HepG2 (cell line): ENCODE measurements around the gene UNC5C. TPM values are rescaled to one million over a fixed set of nuclear protein-coding genes. Genes with fewer than 3 reads are reported as not detected.

Source experiments
- ATAC-seq: fragments of 200-7000 bp; cut with Tn5 transposase; 3 replicates; pipeline ENCODE4 v1.9.1; 2020; ENCODE audit warnings: mild to moderate bottlenecking, moderate library complexity
- BruUV-seq: library from RNA; stranded (reverse); fragments of 400-500 nt; replicated peaks from 2 replicates; lab custom pipeline; 2021; lab: Mats Ljungman, UMichigan
- CTCF ChIA-PET: fragments of 300-600 bp; formaldehyde crosslinking; extraction: SDS; loops from one replicate; lab custom pipeline; 2021; ENCODE audit warnings: low total read pairs, inconsistent platforms, low intra/inter-chr PET ratio; lab: Yijun Ruan, JAX
- POLR2A ChIA-PET: fragments of 350-600 bp; sonication (Branson Sonifier 250); formaldehyde crosslinking; loops from one replicate; lab custom pipeline; 2020; ENCODE audit warnings: antibody characterized with exemption, inconsistent platforms; lab: Yijun Ruan, JAX
- DNase-seq: peaks from one replicate; pipeline ENCODE4 v3.0.0-alpha.2; 2015; ENCODE audit warnings: low spot score
- FAIRE-seq: peaks from 3 replicates; lab custom pipeline; 2011; peaks lifted over from hg19 to GRCh38; lab: Jason Lieb, UNC
- H2AFZ ChIP-seq: one replicate; pipeline ENCODE4 v1.6.1; 2011; ENCODE audit warnings: low read length, inconsistent platforms
- H3K27ac ChIP-seq: fragments of 300-600 bp; 3 replicates; pipeline ENCODE4 v1.8.0; 2011; ENCODE audit warnings: mixed run types, mild to moderate bottlenecking, mixed read lengths, low read length, inconsistent platforms; ENCODE audit not compliant: insufficient read depth; ENCODE audit errors: extremely low read length
- H3K27me3 ChIP-seq, 2 experiments: fragments of 200-600 bp in 1 of 2; 2 replicates in 1 of 2; 3 replicates in 1 of 2; pipeline versions ENCODE4 v1.6.0 to v1.8.0; 2011; ENCODE audit warnings: low read length in 2 of 2, mild to moderate bottlenecking in 2 of 2, moderate library complexity in 2 of 2, inconsistent platforms in 1 of 2; ENCODE audit not compliant: insufficient read depth in 2 of 2, control insufficient read depth in 1 of 2
- H3K36me3 ChIP-seq, 2 experiments: fragments of 200-600 bp in 1 of 2; replicated peaks in 1 of 2; 2 replicates in 1 of 2; 3 replicates in 1 of 2; pipeline versions ENCODE4 v1.5.1 to v1.8.0; 2011; ENCODE audit warnings: low read length in 2 of 2, inconsistent platforms in 1 of 2; ENCODE audit not compliant: insufficient read depth in 2 of 2, control insufficient read depth in 1 of 2
- H3K4me1 ChIP-seq: 2 replicates; pipeline ENCODE4 v1.5.1; 2012; ENCODE audit warnings: low read length, inconsistent platforms; ENCODE audit not compliant: insufficient read depth
- H3K4me2 ChIP-seq: 2 replicates; pipeline ENCODE4 v1.6.0; 2011; ENCODE audit warnings: low read depth, low read length, inconsistent platforms
- H3K4me3 ChIP-seq, 3 experiments: fragments of 200-600 bp in 1 of 3; sonication (generic), shearing (Covaris generic) in 1 of 3; replicated peaks in 1 of 3; 2 replicates each; pipeline ENCODE4 v1.5.1; 2011 to 2016; ENCODE audit warnings: low read length in 3 of 3, inconsistent platforms in 2 of 3, low read depth in 2 of 3, mild to moderate bottlenecking in 2 of 3, control low read depth in 1 of 3, mixed read lengths in 1 of 3; ENCODE audit not compliant: insufficient read depth in 1 of 3
- H3K79me2 ChIP-seq: one replicate; pipeline ENCODE4 v1.6.1; 2011; ENCODE audit warnings: low read length, inconsistent platforms; ENCODE audit not compliant: insufficient read depth
- H3K9ac ChIP-seq: 2 replicates; pipeline ENCODE4 v1.6.0; 2011; ENCODE audit warnings: mild to moderate bottlenecking, low read depth, low read length, inconsistent platforms; ENCODE audit not compliant: insufficient read depth
- H3K9me3 ChIP-seq: 2 replicates; pipeline ENCODE4 v1.5.1; 2012; ENCODE audit warnings: mild to moderate bottlenecking, low read length
- H4K20me1 ChIP-seq: 2 replicates; pipeline ENCODE4 v1.6.0; 2011; ENCODE audit warnings: inconsistent platforms, mild to moderate bottlenecking, low read length, moderate library complexity; ENCODE audit not compliant: insufficient read depth
- FOXK1 ChIP-seq: sonication (generic); formaldehyde crosslinking; IDR thresholded peaks from 2 replicates; pipeline ENCODE4 v1.4.0; 2020; ENCODE audit warnings: low read depth, missing genetic modification reagents, borderline replicate concordance
- GATA4 ChIP-seq: sonication (generic); IDR thresholded peaks from 2 replicates; pipeline ENCODE4 v1.6.1; 2016; ENCODE audit warnings: antibody characterized with exemption, low read depth, borderline replicate concordance
- MXD4 ChIP-seq: IDR thresholded peaks from 2 replicates; pipeline ENCODE4 v1.6.1; 2016; ENCODE audit warnings: mild to moderate bottlenecking, missing biosample characterization, missing genetic modification reagents
- REPIN1 ChIP-seq: sonication (generic); formaldehyde crosslinking; IDR thresholded peaks from 2 replicates; pipeline ENCODE4 v1.8.0; 2022; ENCODE audit warnings: missing genetic modification reagents, low read depth, mild to moderate bottlenecking, borderline replicate concordance
- STAT5B ChIP-seq: sonication (generic); formaldehyde crosslinking; IDR thresholded peaks from 2 replicates; pipeline ENCODE4 v1.4.0; 2020; ENCODE audit warnings: missing genetic modification reagents
- ZBTB40 ChIP-seq, 2 experiments: fragments of 450-650 bp in 1 of 2; sonication (generic) in 1 of 2; formaldehyde crosslinking in 1 of 2; IDR thresholded peaks; 2 replicates each; pipeline versions ENCODE4 v1.6.1 to v1.8.0; 2016 to 2022; ENCODE audit warnings: antibody characterized with exemption in 1 of 2, mild to moderate bottlenecking in 1 of 2, missing genetic modification reagents in 1 of 2
- ZFP91 ChIP-seq: sonication (generic); formaldehyde crosslinking; IDR thresholded peaks from 2 replicates; pipeline ENCODE4 v1.9.0; 2022; ENCODE audit warnings: missing genetic modification reagents, mild to moderate bottlenecking, borderline replicate concordance
- ZNF274 ChIP-seq: sonication (generic); formaldehyde crosslinking; IDR thresholded peaks from 2 replicates; pipeline ENCODE4 v1.5.1; 2020; ENCODE audit warnings: mild to moderate bottlenecking, missing genetic modification reagents
- ZNF550 ChIP-seq: sonication (generic); formaldehyde crosslinking; IDR thresholded peaks from 2 replicates; pipeline ENCODE4 v1.4.0; 2020; ENCODE audit warnings: mild to moderate bottlenecking, missing genetic modification reagents, borderline replicate concordance
- WGBS: methylation state at CpG from one replicate; pipeline ENCODE4 v1.1.6; 2017; ENCODE audit warnings: low lambda C conversion rate; 5-methylcytosine and 5-hydroxymethylcytosine counted together
- in situ Hi-C: cut with HindIII; loops from 2 replicates; pipeline ENCODE4 v1.10.0; 2017; ENCODE audit warnings: low pct_unique_long_range_greater_than_20kb; ENCODE audit not compliant: extremely low pct_ligation_motif_present
- intact Hi-C: fragments of 100-400 bp; cut with micrococcal nuclease; formaldehyde crosslinking; loops from one replicate; pipeline ENCODE4 v1.10.0; 2022; ENCODE audit not compliant: unreplicated experiment
- polyA plus RNA-seq, 8 experiments: library from polyadenylated mRNA; depleted of rRNA in 3 of 8; stranded (reverse) in 7 of 8; unstranded in 1 of 8; fragments of >200 nt; fragmentation: Illumina TruSeq in 4 of 8; extraction: Trizol in 4 of 8; gene quantifications; 2 replicates each; pipeline versions ENCODE4 v1.2.1 to v1.2.3, GENCODE V29; 2011 to 2016; ENCODE audit warnings: low read depth in 4 of 8, missing spikeins in 1 of 8, mixed read lengths in 1 of 8; ENCODE audit not compliant: insufficient read depth in 1 of 8
- total RNA-seq, 5 experiments: library from RNA; depleted of rRNA; stranded (reverse); fragments of >200 nt; fragmentation: Illumina TruSeq; extraction: Trizol; gene quantifications; 2 replicates each; pipeline ENCODE4 v1.2.3, GENCODE V29; 2016; ENCODE audit warnings: low read depth in 1 of 5
- TF ChIP-seq, protein P1 (sequence below): sonication (generic); formaldehyde crosslinking; IDR thresholded peaks from 2 replicates; pipeline ENCODE4 v1.5.0; 2020; ENCODE audit warnings: missing genetic modification reagents

The UNC5C gene
- total and polyA plus RNA-seq, 2 of the 13 experiments (the other 11 are each of a cell fraction or from before 2014, with no cell fraction given): not detected

GRCh38 chr4:95545546-95545945, 3.2 kb downstream of the UNC5C start:
- H2AFZ ChIP-seq: no peak overlapping the region
- no peaks in the 10 kb centered on the region for H4K20me1 ChIP-seq
- no peak overlapping the region for H3K4me2 ChIP-seq
- no peak overlapping the region for H3K27ac ChIP-seq
- DNase-seq (no peak), ATAC-seq (no peak), FAIRE-seq (no peak)
- H3K4me3 ChIP-seq: no peak overlapping the region
- H3K36me3 ChIP-seq: no peaks in the 10 kb centered on the region
- H3K4me1 ChIP-seq: no peaks in the 10 kb centered on the region
- in situ Hi-C loops (no loop called here), intact Hi-C loops (no loop called here)
- no peaks in the 10 kb centered on the region for H3K79me2 ChIP-seq
- no peak overlapping the region for H3K9ac ChIP-seq
- BruUV-seq: no TSS peak
- no peaks in the 10 kb centered on the region for H3K9me3 ChIP-seq
- H3K27me3 ChIP-seq: peaks cover 0 to 14% of the 10 kb centered on the region in 2 experiments; a peak in 2 of 5 replicates
- 97% methylated on average over 6 of the region's 6 CpGs for WGBS
- TF ChIP-seq GATA4 (no peak), FOXK1 (CRISPR knock-in tag) (no peak), ZBTB40 (IDR thresholded peaks at IDR 0.05) (no peak), ZBTB40 (CRISPR knock-in tag; IDR thresholded peaks at IDR 0.05) (no peak), STAT5B (CRISPR knock-in tag) (no peak), REPIN1 (CRISPR knock-in tag) (no peak), ZNF550 (no peak), ZNF274 (CRISPR knock-in tag) (no peak), ZFP91 (CRISPR knock-in tag) (no peak), MXD4 (no peak)
- TF ChIP-seq, protein P1, sequence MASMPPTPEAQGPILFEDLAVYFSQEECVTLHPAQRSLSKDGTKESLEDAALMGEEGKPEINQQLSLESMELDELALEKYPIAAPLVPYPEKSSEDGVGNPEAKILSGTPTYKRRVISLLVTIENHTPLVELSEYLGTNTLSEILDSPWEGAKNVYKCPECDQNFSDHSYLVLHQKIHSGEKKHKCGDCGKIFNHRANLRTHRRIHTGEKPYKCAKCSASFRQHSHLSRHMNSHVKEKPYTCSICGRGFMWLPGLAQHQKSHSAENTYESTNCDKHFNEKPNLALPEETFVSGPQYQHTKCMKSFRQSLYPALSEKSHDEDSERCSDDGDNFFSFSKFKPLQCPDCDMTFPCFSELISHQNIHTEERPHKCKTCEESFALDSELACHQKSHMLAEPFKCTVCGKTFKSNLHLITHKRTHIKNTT (CRISPR knock-in tag): no peak
- ChIA-PET CTCF (no interaction called here), POLR2A (no interaction called here)
